ENCODE measurements around the gene KCNH5. TPM values are rescaled to one million over a fixed set of nuclear protein-coding genes. Genes with fewer than 3 reads are reported as not detected.

Gene KCNH5
- total RNA-seq, 1 donor from 2014 or later: 3.1 TPM

- no peak for DNase-seq (ENCODE audit: low spot score, unreplicated experiment)
- Mint-ChIP-seq H3K9me3 (ENCODE audit: low read depth) (no peaks in the 10 kb centered on the region), H3K36me3 (ENCODE audit: insufficient read depth) (no peaks in the 10 kb centered on the region), H3K4me3 (ENCODE audit: low read depth) (no peak overlapping the region), H3K27me3 (no peaks in the 10 kb centered on the region), H3K4me1 (ENCODE audit: low read depth) (peaks cover 9% of the 10 kb centered on the region), H3K27ac (no peak overlapping the region)
- no peak for TF ChIP-seq CTCF (IDR thresholded peaks at IDR 0.05; ENCODE audit: unreplicated experiment)
Observed at GRCh38 chr14:63030113-63030512, 15.1 kb downstream of the KCNH5 start.

DNA sequence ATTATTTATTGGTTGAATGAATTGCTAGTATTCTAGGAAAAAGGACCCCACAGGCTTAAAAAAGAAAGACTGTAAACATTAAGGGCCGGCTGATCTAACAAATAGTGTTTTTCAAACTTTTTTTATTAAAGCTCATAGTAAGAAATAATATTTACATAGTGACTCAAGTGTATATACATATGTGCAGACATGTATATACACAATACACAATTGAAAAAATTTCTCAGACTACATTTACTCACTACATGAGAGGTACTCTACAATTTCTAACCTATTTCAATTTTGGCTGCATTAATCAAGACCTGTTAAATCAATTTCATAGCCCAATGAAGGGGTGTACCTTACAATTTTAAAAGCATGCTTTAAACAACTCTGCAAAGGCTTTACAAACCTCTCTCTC is 17.5 kb downstream of the KCNH5 start:
- Mint-ChIP-seq H3K27ac (no peak overlapping the region), H3K36me3 (ENCODE audit: insufficient read depth) (no peaks in the 10 kb centered on the region), H3K4me1 (ENCODE audit: low read depth) (peaks cover 4% of the 10 kb centered on the region), H3K27me3 (no peaks in the 10 kb centered on the region), H3K4me3 (ENCODE audit: low read depth) (no peak overlapping the region), H3K9me3 (ENCODE audit: low read depth) (no peaks in the 10 kb centered on the region)
- TF ChIP-seq CTCF (IDR thresholded peaks at IDR 0.05; ENCODE audit: unreplicated experiment): no peak
- DNase-seq (ENCODE audit: low spot score, unreplicated experiment): no peak

- H3K36me3 Mint-ChIP-seq (ENCODE audit: insufficient read depth): no peaks in the 10 kb centered on the region
- H3K9me3 Mint-ChIP-seq (ENCODE audit: low read depth): no peaks in the 10 kb centered on the region
- no peak overlapping the region for H3K27ac Mint-ChIP-seq
- H3K4me1 Mint-ChIP-seq (ENCODE audit: low read depth): peaks cover 1% of the 10 kb centered on the region
- no peak for TF ChIP-seq CTCF (IDR thresholded peaks at IDR 0.05; ENCODE audit: unreplicated experiment)
- DNase-seq (ENCODE audit: low spot score, unreplicated experiment): no peak
- no peaks in the 10 kb centered on the region for H3K27me3 Mint-ChIP-seq
- H3K4me3 Mint-ChIP-seq (ENCODE audit: low read depth): no peak overlapping the region
Observed at GRCh38 chr14:63026491-63026890, 18.8 kb downstream of the KCNH5 start.

DNA sequence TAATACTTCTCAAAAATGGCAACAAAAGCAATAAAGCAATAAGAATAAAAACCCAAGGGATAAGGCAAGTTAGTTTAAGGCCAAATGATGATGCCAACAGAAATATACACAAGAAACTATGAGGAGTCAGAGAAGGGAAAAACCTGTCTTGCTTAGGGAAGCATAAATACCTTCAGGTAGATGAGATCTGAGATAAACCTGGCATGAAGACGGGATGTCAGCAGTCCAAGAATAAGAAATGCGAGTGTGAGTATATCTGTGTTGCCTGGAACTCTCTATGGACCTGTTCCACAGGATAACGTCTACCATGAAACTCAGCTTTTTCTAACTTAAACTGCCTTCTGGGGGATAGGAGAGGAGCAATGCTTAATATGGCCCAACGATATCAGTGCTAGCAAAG is 30.6 kb downstream of the KCNH5 start:
- H3K9me3 Mint-ChIP-seq (ENCODE audit: low read depth): no peaks in the 10 kb centered on the region
- no peak overlapping the region for H3K27ac Mint-ChIP-seq
- TF ChIP-seq CTCF (IDR thresholded peaks at IDR 0.05; ENCODE audit: unreplicated experiment): no peak
- peaks cover 1% of the 10 kb centered on the region for H3K4me1 Mint-ChIP-seq (ENCODE audit: low read depth)
- no peak for DNase-seq (ENCODE audit: low spot score, unreplicated experiment)
- H3K4me3 Mint-ChIP-seq (ENCODE audit: low read depth): no peak overlapping the region
- H3K27me3 Mint-ChIP-seq: no peaks in the 10 kb centered on the region
- H3K36me3 Mint-ChIP-seq (ENCODE audit: insufficient read depth): no peaks in the 10 kb centered on the region

GRCh38 chr14:63012171-63012570 is 33.1 kb downstream of the KCNH5 start:
- DNase-seq (ENCODE audit: low spot score, unreplicated experiment): no peak
- Mint-ChIP-seq H3K27me3 (no peaks in the 10 kb centered on the region), H3K4me3 (ENCODE audit: low read depth) (no peak overlapping the region), H3K27ac (no peak overlapping the region), H3K9me3 (ENCODE audit: low read depth) (no peaks in the 10 kb centered on the region), H3K36me3 (ENCODE audit: insufficient read depth) (no peaks in the 10 kb centered on the region), H3K4me1 (ENCODE audit: low read depth) (peaks cover 3% of the 10 kb centered on the region)
- TF ChIP-seq CTCF (IDR thresholded peaks at IDR 0.05; ENCODE audit: unreplicated experiment): no peak
